ENCODE results near the gene SLFN13.
"Not testable (repeated sequence)": the region's sequence is repeated elsewhere in the genome, so short reads cannot be mapped to it uniquely, and the experiment has no call there.

Gene SLFN13, protein sequence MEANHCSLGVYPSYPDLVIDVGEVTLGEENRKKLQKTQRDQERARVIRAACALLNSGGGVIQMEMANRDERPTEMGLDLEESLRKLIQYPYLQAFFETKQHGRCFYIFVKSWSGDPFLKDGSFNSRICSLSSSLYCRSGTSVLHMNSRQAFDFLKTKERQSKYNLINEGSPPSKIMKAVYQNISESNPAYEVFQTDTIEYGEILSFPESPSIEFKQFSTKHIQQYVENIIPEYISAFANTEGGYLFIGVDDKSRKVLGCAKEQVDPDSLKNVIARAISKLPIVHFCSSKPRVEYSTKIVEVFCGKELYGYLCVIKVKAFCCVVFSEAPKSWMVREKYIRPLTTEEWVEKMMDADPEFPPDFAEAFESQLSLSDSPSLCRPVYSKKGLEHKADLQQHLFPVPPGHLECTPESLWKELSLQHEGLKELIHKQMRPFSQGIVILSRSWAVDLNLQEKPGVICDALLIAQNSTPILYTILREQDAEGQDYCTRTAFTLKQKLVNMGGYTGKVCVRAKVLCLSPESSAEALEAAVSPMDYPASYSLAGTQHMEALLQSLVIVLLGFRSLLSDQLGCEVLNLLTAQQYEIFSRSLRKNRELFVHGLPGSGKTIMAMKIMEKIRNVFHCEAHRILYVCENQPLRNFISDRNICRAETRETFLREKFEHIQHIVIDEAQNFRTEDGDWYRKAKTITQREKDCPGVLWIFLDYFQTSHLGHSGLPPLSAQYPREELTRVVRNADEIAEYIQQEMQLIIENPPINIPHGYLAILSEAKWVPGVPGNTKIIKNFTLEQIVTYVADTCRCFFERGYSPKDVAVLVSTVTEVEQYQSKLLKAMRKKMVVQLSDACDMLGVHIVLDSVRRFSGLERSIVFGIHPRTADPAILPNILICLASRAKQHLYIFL

DNA sequence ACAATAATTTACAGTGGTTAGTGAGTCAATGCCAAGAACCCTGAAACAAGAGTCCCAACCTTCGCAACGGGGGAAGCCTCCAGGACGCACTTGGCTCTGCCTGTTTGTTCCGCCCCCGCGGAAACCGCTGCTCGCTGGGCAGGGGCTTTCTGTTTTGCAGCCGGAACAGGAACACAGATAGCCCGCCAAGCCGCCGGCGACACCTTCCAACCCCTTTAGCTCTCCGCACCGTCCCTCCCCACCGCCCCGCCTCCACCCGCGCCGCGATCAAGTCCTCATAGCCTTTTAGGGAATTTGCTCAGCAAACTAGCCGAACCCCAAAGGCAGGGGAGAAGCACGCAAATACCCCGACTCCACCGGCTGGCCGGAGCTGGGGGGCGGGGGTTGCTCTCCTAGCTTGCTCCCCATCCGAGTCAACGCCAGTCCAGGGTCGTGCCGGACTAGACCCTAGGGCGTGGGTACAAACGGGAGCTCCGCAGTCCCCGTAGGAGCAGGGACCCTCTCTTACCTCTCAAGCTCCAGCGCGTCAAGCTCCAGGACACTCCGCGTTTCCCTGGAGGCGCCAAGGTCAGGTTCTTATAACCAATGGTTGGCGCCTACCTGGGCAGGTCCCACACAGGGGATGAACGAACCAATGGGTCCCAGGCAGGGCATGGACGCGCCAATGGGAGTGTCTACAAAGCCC is at the start of gene SLFN13:
TSS of gene SLFN13 (minus strand) at position 553 of the 685 bp plus-strand sequence. CDS start 3,086 bp downstream, outside the sequence.
- peak; percentile 47 for DNase-seq

DNA sequence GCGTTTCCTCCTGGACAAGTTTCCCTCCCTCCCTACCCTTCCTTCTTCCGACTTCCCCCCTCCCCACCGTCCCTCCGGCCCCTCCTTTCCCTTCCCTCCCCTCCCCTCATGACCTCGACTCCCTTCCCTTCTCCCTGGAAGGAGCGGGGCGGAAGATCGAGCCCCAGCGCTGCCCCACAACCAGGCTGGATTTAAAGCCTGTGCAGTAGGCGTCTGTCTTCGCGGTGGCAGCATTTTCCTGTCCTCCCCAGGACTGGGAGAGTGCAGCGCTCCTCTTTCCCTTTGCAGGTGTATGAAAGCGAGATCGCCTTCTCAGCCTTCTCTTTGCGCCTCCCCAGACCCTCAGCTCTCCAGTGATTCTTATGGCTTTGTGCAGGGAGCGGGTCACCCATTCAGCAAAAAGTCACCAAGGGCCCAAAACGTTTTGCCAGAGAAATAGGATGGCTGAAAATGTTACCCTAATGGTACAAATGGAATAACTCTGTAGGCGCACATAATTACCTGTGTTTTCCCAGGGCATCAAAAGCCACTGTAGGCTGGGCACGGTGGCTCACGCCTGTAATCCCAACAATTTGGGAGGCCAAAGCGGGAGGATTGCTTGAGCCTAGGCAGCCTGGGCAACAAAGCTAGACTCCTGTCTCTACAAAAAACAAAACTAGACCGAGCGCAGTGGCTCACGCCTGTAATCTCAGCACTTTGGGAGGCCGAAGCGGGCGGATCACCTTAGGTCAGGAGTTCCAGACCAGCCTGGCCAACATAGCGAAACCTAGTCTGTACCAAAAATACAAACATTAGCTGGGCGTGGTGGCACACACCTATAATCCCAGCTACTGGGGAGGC is 48.1 kb upstream of the SLFN13 start:
- no peak for DNase-seq

DNA sequence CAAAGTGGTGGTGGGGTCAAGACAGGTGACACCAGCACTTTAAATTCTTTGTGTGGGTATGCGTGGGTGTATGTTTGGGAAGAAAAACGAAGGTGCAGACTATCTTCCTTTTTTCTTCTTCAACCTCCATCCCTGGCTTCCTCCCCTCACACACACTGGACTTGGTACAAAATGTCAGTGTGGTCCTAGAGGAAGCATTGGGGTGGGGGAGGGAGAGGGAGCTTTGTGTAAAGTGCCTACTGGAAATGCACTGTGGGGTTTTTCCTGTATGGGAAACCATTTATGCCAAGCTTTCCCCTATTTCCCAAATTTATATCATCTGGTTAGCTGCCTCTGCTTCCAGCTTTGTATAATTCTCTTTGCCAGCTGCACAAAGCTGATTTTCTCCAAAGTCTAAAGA is 44.5 kb upstream of the SLFN13 start:
- DNase-seq, result no peak

DNA sequence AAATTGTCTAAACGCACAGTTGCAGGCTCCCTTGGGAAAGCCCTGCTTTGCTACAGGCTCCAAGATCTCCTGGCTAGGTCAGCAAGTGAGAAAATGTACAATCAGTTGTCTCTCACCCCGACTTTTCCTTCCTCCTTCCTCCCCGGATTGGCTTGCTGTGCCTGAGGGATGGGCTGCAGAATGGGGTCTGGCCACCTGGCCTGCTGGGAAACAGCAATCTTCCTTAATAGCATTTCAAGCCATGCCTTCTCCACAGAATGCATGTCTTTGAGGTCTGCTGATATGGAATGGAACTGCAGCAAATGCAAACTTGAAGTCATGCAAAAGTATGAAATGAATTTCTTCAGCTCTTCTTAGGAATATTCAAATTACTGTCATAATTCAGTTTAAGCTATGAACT is 42.9 kb upstream of the SLFN13 start:
- no peak for DNase-seq

DNA sequence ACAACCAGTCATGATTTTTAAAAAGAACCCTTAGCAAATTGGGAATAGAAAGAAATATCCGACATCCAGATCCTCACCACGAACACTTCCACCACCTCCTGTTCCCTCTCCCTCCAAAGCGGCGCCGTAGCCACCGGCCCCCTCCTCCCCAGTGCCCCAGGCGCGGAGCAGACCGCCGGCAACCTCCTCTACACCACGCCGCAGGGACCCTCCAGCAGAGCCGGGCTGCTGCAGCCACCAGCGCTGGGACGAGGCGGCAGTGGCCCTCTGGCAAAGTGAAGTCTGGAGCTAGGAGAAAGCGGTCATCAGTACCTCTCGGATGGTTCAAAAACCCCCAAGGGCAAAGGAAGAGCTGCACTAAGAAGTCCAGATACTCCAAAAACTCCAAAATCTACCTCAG is 41.4 kb upstream of the SLFN13 start:
- DNase-seq, result no peak

DNA sequence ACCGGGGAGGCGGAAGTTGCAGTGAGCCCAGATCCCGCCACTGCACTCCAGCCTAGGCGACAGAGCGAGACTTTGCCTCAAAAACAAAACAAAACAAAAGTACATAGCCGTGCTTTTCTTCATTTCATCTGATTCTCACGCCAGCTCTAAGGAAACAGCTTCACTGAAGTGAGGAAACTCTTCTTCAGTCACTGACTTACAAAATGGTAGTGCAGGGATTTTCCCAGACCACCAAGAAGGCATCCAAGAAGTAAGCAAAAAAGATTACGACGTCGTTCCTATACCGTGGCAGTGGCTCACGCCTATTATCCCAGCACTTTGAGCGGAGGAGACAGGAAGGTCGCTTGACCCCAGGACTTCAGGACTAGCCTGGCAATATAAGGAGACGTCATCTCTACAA is 40.4 kb upstream of the SLFN13 start:
- no peak for DNase-seq

DNA sequence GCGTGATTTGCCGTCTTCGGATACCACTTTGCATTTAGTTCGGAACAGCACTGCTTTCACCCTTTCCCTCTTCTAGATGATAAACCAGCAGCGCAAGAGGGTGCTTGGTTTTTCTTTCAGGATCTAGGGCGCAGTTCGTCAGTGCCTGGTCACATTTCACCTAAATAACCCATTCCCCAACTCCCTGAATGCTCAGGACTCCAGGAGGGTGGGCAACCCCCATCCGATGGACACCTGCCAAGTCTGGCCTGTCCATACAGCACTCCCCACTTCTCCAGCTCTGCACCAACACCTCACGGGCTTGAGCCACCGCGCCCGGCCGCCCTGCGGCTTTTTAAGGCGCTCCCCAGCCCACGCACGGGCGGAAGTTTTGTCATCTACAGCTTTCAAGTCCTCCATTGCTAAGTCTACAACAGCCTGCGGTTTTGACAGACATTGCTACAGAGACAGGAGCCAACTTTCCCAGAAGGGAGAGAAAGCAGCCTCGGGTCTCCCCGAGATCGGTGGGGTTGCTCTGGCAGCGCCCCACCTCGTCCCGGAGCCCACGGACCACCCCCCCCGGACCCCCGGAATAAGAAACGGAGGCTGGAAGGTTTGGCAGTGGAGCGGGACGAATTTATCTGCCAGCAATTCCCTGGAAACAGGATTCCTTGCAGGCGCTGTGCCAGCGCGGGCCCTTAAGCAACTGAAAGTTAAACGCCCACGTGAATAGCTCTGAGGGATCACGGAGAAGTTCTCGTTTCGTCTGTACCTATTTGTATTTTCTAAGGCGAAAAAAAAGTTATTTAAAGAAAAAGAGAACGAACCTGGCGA is 38.6 kb upstream of the SLFN13 start:
- peak; percentile 43 for DNase-seq

DNA sequence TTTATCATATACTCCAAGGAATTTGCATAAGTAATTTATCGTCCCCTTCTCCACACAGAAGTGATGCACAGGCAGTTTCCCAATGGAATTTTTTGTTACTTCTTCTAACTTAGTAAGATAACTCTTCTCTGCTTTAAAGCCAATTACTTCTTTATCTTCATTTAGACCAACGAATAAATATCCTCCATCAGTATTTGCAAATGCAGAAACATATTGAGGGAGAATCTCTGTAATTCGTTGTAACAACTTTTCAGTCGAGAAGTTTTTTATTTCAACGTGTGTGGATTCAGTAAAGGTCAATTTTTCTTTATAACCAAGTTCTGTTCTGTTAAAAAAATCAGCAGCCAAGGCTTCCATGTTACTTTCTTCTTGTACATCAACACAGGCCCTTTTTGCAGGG is 30.7 kb upstream of the SLFN13 start:
- DNase-seq, result no peak

DNA sequence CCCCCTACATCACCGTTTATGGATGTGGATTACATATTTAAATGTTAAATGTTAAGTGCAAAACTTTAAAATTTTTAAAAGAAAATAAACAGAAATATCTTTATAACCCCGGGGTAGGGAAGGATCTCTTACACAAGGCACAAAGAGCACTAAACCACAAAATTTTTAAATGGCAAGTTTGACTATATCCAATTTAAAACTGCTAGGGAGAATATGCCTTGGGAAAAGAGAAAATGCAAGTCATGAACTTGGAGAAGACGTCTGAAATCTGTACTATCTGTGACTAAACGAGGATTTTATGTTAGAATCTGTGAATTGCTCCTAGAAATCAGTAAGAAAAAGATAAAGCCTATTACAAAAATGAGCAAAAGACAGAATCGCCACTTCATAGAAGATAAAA is 28.7 kb upstream of the SLFN13 start:
- DNase-seq, result no peak

DNA sequence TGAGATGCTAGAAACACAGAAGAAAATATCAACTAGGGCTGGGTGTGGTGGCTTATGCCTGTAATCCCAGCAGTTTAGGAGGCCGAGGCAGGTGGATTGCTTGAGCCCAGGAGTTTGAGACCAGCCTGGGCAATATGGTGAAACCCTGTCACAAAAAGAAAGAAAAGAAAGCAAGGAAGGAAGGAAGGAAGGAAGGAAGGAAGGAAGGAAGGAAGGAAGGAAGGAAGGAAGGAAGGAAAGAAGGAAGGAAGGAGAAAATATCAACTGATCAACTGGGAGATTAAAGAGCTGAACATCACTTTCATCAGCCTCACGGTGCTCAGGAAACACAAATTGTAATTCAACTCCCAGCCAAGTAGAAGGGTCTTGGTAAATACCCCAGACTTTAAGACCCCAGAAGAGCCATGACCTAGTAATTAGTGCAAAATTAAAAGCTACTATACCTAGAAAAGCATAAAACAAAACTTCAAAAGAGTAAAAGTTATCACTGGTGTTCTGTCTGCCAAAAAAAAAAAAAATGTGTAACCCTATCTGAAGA is 27.8 kb upstream of the SLFN13 start:
- no peak for DNase-seq

DNA sequence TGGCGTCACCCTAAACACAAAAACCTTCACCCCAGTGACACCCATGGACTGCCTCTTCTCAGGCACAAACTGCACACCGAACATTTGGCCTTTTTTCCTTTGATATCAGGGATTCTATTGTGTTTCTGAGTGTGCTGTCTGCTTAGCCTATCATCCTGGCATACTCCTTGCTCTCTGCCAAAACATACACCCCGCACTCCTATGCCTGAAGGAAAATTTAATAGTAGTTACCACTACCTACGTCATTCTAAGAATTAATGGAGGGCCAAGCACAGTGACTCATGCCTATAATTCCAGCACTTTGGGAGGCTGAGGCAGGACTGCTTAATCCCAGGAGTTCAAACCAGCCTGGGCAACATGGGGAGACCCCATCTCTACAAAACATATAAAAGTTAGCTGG is 19.9 kb upstream of the SLFN13 start:
- no peak for DNase-seq

DNA sequence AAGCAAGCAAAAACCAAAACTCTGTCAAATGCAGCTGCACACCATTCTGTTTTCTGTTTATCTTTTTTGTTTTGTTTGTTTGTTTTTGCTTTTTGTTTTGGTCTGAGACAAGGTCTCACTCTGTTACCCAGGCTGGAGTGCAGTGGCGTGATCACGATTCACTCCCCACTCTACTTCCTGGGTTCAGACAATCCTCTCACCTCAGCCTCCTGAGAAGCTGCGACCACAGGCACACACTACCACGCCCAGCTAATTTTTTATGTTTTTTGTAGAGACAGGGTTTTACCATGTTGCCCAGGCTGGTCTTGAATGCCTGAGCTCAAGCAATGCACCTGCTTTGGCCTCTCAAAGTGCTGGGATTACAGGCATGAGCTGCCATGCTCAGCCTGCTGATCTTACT is 19.3 kb upstream of the SLFN13 start:
- no peak for DNase-seq

DNA sequence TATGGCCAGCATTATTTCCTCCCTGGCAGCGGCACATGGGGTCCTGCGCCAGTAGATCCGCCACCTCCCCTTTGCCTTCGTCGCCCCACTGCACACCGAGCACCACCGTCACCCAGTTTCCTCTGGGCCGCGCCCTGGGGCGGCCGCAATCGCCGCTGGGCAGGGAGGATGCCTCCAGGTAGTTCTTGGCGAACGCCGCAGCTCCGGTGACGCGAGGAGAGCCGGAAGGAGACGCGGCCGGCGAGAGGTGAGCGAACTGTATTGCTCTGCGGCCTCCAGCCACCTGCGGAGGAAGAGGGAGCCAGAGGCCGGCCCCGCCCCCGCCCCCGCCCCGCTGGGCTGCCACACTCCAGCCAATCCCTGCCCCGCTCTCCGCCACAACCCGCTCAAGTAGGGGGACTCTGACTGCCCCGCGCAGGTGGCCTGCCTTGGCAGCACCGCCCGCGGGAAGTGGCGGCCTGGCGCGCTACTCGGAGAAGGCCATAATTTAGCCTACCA is 11.8 kb upstream of the SLFN13 start:
- no peak for DNase-seq

DNA sequence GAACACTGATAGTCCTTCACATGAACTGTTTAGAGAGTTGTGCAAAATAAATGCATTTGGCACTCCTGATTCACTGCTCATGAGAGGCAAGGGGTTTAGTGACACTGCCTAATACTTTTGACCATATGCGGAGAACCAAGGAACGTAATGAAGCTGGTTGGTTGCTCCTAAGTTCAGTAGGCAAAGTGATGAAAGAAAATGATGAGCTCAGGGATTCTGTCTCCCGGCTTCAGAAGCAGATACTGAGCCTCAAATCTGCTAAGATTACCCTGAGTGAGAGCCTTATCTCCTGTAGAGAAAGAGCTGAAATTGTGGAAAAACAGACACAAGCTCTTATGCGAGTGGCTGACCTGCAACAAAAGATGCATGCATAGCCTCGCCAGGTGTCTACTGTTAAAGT is 5.5 kb upstream of the SLFN13 start:
- DNase-seq, result not testable (repeated sequence)

DNA sequence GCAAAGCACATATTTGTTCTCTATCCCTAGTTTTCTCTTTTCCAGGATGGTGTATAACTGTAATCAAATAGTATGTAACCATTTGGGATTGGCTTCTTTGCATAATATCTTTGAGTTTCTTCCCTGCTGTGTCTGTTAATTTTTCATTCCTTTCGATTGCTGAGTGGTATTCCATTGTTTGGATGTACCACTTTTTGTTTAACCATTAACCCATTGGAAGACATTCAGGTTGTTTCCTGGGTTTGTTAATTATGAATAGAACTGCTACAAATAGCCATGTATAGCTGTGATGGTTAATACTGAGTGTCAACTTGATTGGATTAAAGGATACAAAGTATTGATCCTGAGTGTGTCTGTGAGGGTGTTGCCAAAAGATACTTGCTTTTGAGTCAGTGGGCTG is 4.6 kb upstream of the SLFN13 start:
- DNase-seq, result no peak

DNA sequence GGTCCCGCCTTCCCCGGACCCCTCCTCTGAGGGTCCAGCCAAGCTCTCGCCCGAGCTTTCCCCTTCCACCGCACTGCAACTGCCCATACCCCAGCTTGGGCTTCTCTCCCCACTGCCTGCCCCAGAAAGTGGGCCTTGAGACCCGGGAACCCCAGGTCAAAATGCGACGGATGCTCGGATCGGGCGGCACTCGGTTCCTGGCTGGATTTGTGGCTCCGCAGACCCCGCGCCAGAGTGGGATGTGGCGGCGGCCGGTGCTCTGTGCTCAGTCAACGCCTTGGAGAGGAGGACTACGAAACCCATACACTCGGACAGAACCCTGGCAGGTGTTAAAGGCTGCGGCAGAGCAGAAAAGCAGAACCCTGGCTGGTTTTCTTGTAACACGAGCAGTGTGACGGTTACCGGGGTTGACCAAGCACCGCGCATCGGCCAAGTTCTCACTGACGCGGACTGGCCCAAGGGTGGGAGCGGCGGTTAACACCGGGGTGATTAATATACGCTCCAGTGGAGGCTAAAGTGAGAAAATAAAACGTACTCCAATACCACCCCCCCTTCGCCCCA is 885 bp upstream of the SLFN13 start:
- no peak for DNase-seq

DNA sequence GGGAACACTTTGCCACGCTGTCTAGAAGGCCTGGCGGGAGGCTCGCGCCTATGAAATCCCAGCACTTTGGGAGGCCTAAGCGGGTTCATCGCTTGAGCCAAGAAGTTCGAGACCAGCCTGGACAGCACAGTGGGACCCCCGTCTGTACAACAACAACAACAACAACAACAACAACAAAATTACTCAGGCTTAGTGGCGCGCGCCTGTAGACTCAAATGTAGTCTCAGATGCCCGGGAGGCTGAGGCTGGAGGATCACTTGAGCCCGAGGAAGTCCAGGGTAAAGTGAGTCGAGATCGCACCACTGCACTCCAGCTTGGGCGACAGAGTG is 297 bp upstream of the SLFN13 start:
- no peak for DNase-seq

DNA sequence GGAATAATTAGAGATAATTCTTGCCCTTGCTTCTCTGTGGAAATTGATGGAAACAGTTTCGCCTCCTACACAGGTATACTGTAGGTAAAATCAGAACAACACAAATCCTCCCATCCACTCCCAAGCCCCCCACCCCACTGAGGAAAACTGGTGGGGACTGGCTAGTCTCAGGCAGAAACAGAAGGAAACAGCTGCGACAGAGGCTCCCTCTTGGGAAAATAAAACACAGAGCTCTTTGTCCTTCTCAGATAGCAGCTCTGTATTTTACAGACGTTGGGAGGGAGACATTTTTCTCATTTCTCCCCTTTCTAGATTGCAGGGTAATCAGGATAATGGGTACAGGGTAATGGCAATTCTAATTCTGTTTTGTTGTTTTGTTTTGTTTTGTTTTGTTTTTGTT is 1.1 kb downstream of the SLFN13 start:
- DNase-seq, result no peak

DNA sequence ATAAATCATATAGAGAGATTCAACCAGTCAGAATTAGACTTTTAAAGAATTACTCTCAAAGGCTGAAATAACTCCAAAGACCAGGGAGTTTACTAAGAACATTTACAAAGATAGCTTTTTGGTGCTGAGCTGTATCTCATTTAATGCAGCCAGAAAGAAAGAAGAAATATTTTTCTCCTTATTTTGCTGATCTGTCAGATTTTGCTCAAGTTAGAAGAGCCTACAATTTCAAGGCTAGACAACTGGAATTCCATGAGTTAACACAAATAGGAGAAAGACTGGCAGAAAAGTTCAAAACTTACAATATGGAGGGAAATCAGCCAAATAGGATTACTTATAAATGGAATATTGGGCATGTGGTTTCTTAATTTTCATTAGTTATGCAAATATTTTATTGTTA is 10.1 kb downstream of the SLFN13 start:
- no peak for DNase-seq

DNA sequence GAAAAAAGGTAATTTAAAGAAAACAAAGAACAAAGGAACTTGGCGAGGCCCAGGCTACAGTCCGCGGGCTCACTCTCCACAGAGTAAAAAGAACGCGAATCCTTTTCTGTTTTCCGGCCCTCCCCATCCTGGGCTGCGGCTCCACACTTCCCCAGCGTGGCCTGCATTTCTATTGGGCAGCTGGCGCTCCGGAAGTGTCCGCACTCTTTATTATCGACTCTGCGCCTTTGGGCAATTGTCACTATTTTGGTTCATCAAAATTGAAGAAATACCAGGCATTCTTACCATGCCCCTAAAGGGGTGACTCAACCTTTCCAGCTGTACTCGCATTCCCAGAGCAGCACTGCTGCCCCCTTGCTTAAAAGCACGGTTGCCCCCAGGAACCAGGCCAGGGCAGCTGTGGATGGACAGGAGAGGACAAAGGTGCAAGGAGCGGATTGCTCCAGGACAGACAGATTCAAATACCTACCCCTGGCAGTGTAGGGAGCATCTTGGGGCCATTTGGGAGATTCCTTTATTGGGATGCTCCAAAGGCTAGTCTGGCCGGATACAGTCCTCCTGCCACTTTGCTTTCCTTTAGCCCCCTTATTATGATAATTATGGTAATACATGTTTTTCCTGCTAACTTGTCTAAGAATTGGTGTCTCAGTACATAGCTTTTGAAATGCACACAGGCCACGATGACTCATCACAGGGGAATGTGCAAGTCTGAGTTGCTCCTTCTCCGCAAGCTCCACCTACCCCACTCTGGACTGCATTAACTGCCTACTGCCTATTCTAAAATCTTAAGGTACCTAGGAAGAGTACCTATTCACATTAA is 15.3 kb downstream of the SLFN13 start:
- DNase-seq, result peak; percentile 99
